Right lobe of liver (tissue), 4 donors: ENCODE measurements around the gene CYFIP2.

ENCODE experiments used
- POLR2A ChIP-seq: fragments of 450-650 bp; IDR thresholded peaks from one replicate; pipeline ENCODE4 v1.6.1; 2017; ENCODE audit warnings: antibody characterized with exemption, mild to moderate bottlenecking
- TF ChIP-seq, protein P1 (sequence below), 4 donors: fragments of 200-600 bp in 3 of 4; fragments of 450-650 bp in 1 of 4; IDR thresholded peaks; one replicate each; pipeline versions ENCODE4 v1.5.1 to v1.8.0; 2016 to 2022; ENCODE audit warnings: antibody characterized with exemption in 4 of 4, mild to moderate bottlenecking in 2 of 4
- donor health status: DM: no; HTN: no; CAD: no.
- donor health status: DM: no; HTN: no; CAD: no.
- donor health status: DM: no; HTN: yes; CAD: no.

DNA sequence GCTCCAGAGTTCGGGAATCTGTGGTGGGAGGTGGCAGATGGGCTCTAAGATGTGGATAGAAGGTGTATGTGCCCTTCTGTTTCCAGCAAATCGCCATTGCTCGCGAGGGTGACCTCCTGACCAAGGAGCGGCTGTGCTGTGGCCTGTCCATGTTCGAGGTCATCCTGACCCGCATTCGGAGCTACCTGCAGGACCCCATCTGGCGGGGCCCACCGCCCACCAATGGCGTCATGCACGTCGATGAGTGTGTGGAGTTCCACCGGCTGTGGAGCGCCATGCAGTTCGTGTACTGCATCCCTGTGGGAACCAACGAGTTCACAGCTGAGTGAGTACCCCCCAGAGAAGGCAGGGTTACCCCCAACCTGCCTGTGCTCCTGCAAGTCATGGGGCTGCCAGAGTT, 123.2 kb downstream of the CYFIP2 start:
- TF ChIP-seq, protein P1, sequence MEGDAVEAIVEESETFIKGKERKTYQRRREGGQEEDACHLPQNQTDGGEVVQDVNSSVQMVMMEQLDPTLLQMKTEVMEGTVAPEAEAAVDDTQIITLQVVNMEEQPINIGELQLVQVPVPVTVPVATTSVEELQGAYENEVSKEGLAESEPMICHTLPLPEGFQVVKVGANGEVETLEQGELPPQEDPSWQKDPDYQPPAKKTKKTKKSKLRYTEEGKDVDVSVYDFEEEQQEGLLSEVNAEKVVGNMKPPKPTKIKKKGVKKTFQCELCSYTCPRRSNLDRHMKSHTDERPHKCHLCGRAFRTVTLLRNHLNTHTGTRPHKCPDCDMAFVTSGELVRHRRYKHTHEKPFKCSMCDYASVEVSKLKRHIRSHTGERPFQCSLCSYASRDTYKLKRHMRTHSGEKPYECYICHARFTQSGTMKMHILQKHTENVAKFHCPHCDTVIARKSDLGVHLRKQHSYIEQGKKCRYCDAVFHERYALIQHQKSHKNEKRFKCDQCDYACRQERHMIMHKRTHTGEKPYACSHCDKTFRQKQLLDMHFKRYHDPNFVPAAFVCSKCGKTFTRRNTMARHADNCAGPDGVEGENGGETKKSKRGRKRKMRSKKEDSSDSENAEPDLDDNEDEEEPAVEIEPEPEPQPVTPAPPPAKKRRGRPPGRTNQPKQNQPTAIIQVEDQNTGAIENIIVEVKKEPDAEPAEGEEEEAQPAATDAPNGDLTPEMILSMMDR (IDR thresholded peaks at IDR 0.05): no peak
- no peak for TF ChIP-seq POLR2A
